HFFc6 (cell line): Measurements from ENCODE around the gene RNF144A. TPM values are rescaled to one million over a fixed set of nuclear protein-coding genes. Genes with fewer than 3 reads are reported as not detected.

ENCODE experiments used
- DNase-seq: peaks from one replicate; pipeline ENCODE4 v3.0.0-alpha.2; 2018
- H3K27ac Mint-ChIP-seq: 2 replicates; pipeline ENCODE4 v1.8.0; 2020; ENCODE audit warnings: mild to moderate bottlenecking, mixed read lengths
- H3K27me3 Mint-ChIP-seq: 2 replicates; pipeline ENCODE4 v1.8.0; 2021; ENCODE audit warnings: mild to moderate bottlenecking, moderate library complexity, mixed read lengths; ENCODE audit not compliant: insufficient read depth
- H3K36me3 Mint-ChIP-seq: 2 replicates; pipeline ENCODE4 v1.8.0; 2021; ENCODE audit warnings: low read depth, mixed read lengths
- H3K4me1 Mint-ChIP-seq: 2 replicates; pipeline ENCODE4 v1.8.0; 2020; ENCODE audit warnings: low read depth, mixed read lengths
- H3K4me3 Mint-ChIP-seq: 2 replicates; pipeline ENCODE4 v1.8.0; 2020; ENCODE audit warnings: mild to moderate bottlenecking, moderate library complexity, mixed read lengths
- H3K9me3 Mint-ChIP-seq: 2 replicates; pipeline ENCODE4 v1.8.0; 2020; ENCODE audit warnings: mild to moderate bottlenecking, mixed read lengths
- total RNA-seq, 6 experiments: library from RNA; stranded (reverse); fragmentation: NEBNext Ultra II Directional; extraction: Animal tissue kit (Norgen Biotek cat#: 25700); gene quantifications; 2 replicates in 1 of 6; 3 replicates in 5 of 6; pipeline ENCODE4 v1.2.3, GENCODE V29; 2021
- TF ChIP-seq, protein P1 (sequence below): fragments of 200-600 bp; sonication (generic); IDR thresholded peaks from 2 replicates; pipeline ENCODE4 v1.5.0; 2021; ENCODE audit warnings: antibody characterized with exemption, mild to moderate bottlenecking

The RNF144A gene
- total RNA-seq, 6 experiments from 2014 or later: not detected

DNA sequence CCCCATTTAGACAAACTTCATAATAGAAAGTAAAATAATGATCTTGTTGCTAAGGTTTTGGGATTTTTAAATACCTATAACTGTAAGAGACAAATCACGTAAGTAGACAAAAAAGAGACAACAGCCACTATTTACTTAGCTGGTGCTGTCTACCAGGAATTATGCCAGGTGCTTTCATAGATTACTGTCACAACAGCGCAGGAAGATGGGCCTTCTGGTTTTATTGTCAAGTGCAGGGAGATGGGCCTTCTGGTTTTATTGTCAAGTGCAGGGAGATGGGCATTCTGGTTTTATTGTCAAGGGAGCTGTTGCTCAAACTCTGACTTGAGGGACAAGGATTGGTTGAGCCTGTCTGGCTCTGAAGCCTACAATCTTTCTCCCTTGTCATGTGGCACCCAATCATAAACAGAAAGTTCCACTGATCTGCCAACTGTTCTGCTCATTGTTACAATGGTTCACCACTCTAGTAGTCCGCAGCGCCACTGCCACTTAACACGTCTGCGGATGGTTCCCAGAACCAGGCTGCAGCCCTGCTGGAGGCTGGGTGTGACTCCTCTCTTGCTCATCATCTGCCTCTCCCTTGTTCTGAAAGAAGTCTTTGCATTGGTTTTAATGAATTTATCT, 95.0 kb downstream of the RNF144A start:
- H3K27me3 Mint-ChIP-seq: peaks cover 2% of the 10 kb centered on the region; the same call in 1 of the 2 replicates
- no peaks in the 10 kb centered on the region for H3K4me1 Mint-ChIP-seq
- H3K36me3 Mint-ChIP-seq: peaks cover 4% of the 10 kb centered on the region; the same call in 1 of the 2 replicates
- TF ChIP-seq, protein P1, sequence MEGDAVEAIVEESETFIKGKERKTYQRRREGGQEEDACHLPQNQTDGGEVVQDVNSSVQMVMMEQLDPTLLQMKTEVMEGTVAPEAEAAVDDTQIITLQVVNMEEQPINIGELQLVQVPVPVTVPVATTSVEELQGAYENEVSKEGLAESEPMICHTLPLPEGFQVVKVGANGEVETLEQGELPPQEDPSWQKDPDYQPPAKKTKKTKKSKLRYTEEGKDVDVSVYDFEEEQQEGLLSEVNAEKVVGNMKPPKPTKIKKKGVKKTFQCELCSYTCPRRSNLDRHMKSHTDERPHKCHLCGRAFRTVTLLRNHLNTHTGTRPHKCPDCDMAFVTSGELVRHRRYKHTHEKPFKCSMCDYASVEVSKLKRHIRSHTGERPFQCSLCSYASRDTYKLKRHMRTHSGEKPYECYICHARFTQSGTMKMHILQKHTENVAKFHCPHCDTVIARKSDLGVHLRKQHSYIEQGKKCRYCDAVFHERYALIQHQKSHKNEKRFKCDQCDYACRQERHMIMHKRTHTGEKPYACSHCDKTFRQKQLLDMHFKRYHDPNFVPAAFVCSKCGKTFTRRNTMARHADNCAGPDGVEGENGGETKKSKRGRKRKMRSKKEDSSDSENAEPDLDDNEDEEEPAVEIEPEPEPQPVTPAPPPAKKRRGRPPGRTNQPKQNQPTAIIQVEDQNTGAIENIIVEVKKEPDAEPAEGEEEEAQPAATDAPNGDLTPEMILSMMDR: no peak
- no peak overlapping the region for H3K4me3 Mint-ChIP-seq
- DNase-seq: no peak
- H3K9me3 Mint-ChIP-seq: peaks cover 57% of the 10 kb centered on the region
- H3K27ac Mint-ChIP-seq: no peak overlapping the region

DNA sequence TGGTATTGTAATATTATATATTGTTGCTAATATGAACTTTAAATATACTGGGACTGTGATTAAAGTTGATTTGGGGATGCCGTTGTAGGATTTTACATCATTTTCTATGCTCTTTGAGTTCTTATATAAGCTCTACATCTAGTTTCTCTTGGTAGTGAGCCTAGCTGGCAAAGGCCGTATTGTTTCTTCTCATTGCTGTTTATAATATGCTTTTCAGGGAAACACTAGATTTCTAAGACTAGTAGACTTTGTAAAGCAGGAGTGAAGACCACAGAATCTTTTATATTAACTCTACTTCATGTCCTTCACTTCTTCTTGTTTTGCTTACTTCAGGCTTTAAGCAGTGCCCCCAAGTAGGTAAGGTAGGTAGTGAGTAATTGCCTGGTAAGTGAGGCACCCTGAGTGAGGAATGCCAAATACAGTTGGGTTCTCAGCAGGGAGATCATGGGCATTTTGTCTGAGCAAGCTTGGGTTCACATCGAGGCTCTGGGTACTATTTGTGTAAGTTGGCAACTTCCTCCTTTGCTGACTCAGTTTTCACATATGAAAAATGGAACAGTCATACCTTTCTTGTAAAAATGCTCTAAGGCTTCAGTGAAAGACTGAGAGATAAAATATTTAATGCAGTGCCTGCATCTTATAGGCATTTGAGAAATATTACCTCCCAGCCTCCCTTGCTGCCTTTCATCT, 96.4 kb downstream of the RNF144A start:
- H3K27ac Mint-ChIP-seq: no peak overlapping the region
- H3K9me3 Mint-ChIP-seq: peaks cover 57% of the 10 kb centered on the region
- TF ChIP-seq, protein P1: no peak
- no peak overlapping the region for H3K4me3 Mint-ChIP-seq
- no peaks in the 10 kb centered on the region for H3K36me3 Mint-ChIP-seq
- H3K27me3 Mint-ChIP-seq: peaks cover 2% of the 10 kb centered on the region; the same call in 1 of the 2 replicates
- DNase-seq: no peak
- no peaks in the 10 kb centered on the region for H3K4me1 Mint-ChIP-seq

- no peak for DNase-seq
- Mint-ChIP-seq H3K9me3 (peaks cover 55% of the 10 kb centered on the region), H3K4me1 (no peaks in the 10 kb centered on the region), H3K27ac (no peak overlapping the region), H3K4me3 (no peak overlapping the region), H3K36me3 (no peaks in the 10 kb centered on the region), H3K27me3 (no peaks in the 10 kb centered on the region)
- TF ChIP-seq, protein P1: no peak; the same call in 1 of the 2 replicates
Measured at GRCh38 chr2:7014174-7014640, 97.0 kb downstream of the RNF144A start.

DNA sequence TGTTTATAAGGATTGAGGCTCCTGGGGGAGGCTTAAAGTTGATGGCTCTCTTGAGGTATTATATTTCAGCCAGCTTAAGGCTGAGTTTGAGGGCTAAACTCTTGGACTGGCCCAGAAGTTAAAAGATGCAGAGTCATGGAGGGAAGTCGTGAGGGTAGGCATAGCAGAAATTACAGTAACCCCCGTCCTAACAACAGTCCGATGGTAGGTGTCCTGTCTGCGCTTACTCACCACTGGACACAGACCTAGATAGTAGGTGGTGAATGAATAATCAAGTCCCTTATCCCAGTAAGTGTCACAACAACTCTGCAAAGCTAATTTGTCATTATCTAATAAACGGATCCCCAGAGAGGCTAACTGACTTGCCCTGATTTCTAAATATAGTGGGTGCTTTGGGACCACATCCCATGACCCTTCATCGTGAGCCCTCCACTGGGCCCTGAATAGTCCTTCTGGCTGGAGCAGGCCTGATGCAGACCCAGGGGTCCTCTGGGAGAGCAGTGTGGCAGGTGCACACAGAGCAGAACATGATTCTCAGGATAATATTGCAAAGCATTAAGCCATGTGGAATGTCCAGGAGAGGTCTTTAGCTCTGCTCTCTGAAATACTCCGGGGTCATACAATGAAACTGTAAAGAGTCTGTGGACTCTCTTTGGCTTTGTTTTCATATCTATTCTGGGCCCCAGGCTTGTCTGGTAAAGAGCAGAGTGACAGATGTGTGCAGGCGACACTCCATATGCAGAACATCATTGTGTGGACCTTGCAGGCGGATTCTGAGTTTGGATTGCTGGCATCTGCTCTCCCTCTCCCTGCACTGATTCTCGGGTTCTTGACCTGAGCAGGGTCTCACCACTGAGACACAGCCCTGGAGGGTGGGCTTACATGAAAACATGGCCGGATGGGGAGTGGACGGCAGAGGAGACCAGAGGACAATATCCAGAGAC, 98.1 kb downstream of the RNF144A start:
- no peak overlapping the region for H3K4me3 Mint-ChIP-seq
- peaks cover 62% of the 10 kb centered on the region for H3K9me3 Mint-ChIP-seq
- H3K27me3 Mint-ChIP-seq: no peaks in the 10 kb centered on the region
- TF ChIP-seq, protein P1: no peak
- no peaks in the 10 kb centered on the region for H3K4me1 Mint-ChIP-seq
- no peak overlapping the region for H3K27ac Mint-ChIP-seq
- DNase-seq: no peak
- no peaks in the 10 kb centered on the region for H3K36me3 Mint-ChIP-seq

- no peaks in the 10 kb centered on the region for H3K36me3 Mint-ChIP-seq
- no peak overlapping the region for H3K27ac Mint-ChIP-seq
- H3K9me3 Mint-ChIP-seq: peaks cover 63% of the 10 kb centered on the region
- TF ChIP-seq, protein P1: no peak
- no peaks in the 10 kb centered on the region for H3K4me1 Mint-ChIP-seq
- no peak overlapping the region for H3K4me3 Mint-ChIP-seq
- no peak for DNase-seq
- H3K27me3 Mint-ChIP-seq: peaks cover 3% of the 10 kb centered on the region; the same call in 1 of the 2 replicates
Measured at GRCh38 chr2:7016148-7016547, 98.9 kb downstream of the RNF144A start.
